K562 (cell line): ENCODE data around the gene TUBB1. TPM values are rescaled to one million over a fixed set of nuclear protein-coding genes. Genes with fewer than 3 reads are reported as not detected.

Experiments used
- ARHGAP35 ChIP-seq: fragments of 450-650 bp; IDR thresholded peaks from 2 replicates; pipeline ENCODE4 v1.6.1; 2018; ENCODE audit not compliant: partially characterized antibody
- BRF1 ChIP-seq: IDR thresholded peaks from 3 replicates; pipeline ENCODE4 v1.6.1; 2011; ENCODE audit warnings: borderline replicate concordance, mild to moderate bottlenecking; ENCODE audit not compliant: insufficient read length; ENCODE audit errors: extremely low read depth
- DACH1 ChIP-seq: fragments of 450-650 bp; IDR thresholded peaks from 2 replicates; pipeline ENCODE4 v1.6.1; 2018; ENCODE audit not compliant: partially characterized antibody
- FOXK1 ChIP-seq: sonication (generic); formaldehyde crosslinking; IDR thresholded peaks from 2 replicates; pipeline ENCODE4 v1.8.0; 2022; ENCODE audit warnings: missing genetic modification reagents, mild to moderate bottlenecking, borderline replicate concordance
- KDM1A ChIP-seq, 2 experiments: fragments of 450-650 bp; IDR thresholded peaks; 2 replicates each; pipeline ENCODE4 v1.6.1; 2016; ENCODE audit warnings: mild to moderate bottlenecking in 2 of 2
- NFIC ChIP-seq: fragments of 450-650 bp; IDR thresholded peaks from 2 replicates; pipeline ENCODE4 v1.6.1; 2017; ENCODE audit warnings: mild to moderate bottlenecking, inconsistent platforms
- NONO ChIP-seq, 2 experiments: fragments of 200-400 bp in 1 of 2; fragments of 450-650 bp in 1 of 2; formaldehyde crosslinking in 1 of 2; IDR thresholded peaks; 2 replicates each; pipeline ENCODE4 v1.6.1; 2017; ENCODE audit warnings: low read depth in 2 of 2, mild to moderate bottlenecking in 2 of 2, moderate library complexity in 2 of 2, low read length in 1 of 2
- POLR2B ChIP-seq: fragments of 450-650 bp; IDR thresholded peaks from 2 replicates; pipeline ENCODE4 v1.6.1; 2018; ENCODE audit warnings: low read depth; ENCODE audit not compliant: partially characterized antibody
- PTRF ChIP-seq: fragments of 450-650 bp; IDR thresholded peaks from 2 replicates; pipeline ENCODE4 v1.6.1; 2016; ENCODE audit warnings: mild to moderate bottlenecking, missing genetic modification characterization, missing compliant biosample characterization
- RAD21 ChIP-seq, 2 experiments: fragments of 250-450 bp in 1 of 2; fragments of 450-650 bp in 1 of 2; sonication (Bioruptor Pico) in 1 of 2; formaldehyde crosslinking in 1 of 2; IDR thresholded peaks in 1 of 2; conservative IDR thresholded peaks in 1 of 2; 2 replicates each; pipeline versions ENCODE4 v1.4.0 to v1.8.0; 2020 to 2022; ENCODE audit warnings: mild to moderate bottlenecking in 2 of 2, moderate library complexity in 1 of 2
- SIX5 ChIP-seq, 2 experiments: IDR thresholded peaks; 2 replicates each; pipeline ENCODE4 v1.6.1; 2011; ENCODE audit warnings: low read length in 2 of 2, borderline replicate concordance in 1 of 2, low read depth in 1 of 2, mild to moderate bottlenecking in 1 of 2, moderate library complexity in 1 of 2; ENCODE audit not compliant: insufficient read depth in 1 of 2
- SMARCB1 ChIP-seq: IDR thresholded peaks from 2 replicates; pipeline ENCODE4 v1.6.1; 2011; ENCODE audit warnings: improper control_type of control experiment, low read depth; ENCODE audit not compliant: insufficient read length
- SMC3 ChIP-seq: conservative IDR thresholded peaks from 2 replicates; pipeline ENCODE4 v1.6.1; 2011; ENCODE audit warnings: low read depth, low read length, improper control_type of control experiment; ENCODE audit not compliant: insufficient read depth
- ZBTB33 ChIP-seq: sonication (generic); formaldehyde crosslinking; IDR thresholded peaks from 2 replicates; pipeline ENCODE4 v1.8.1; 2023; ENCODE audit warnings: mild to moderate bottlenecking, missing genetic modification reagents
- ZBTB9 ChIP-seq: fragments of 450-650 bp; formaldehyde crosslinking; IDR thresholded peaks from 2 replicates; pipeline ENCODE4 v1.4.0; 2020; ENCODE audit warnings: mild to moderate bottlenecking, moderate library complexity
- ZKSCAN3 ChIP-seq: fragments of 250-450 bp; sonication (Bioruptor Pico); IDR thresholded peaks from 2 replicates; pipeline ENCODE4 v1.4.0; 2020
- ZNF512 ChIP-seq: IDR thresholded peaks from 2 replicates; pipeline ENCODE4 v1.6.1; 2016; ENCODE audit warnings: missing genetic modification characterization, missing compliant biosample characterization
- ZNF57 ChIP-seq: fragments of 450-650 bp; formaldehyde crosslinking; IDR thresholded peaks from 2 replicates; pipeline ENCODE4 v1.4.0; 2020; ENCODE audit warnings: mild to moderate bottlenecking, moderate library complexity
- ZNF639 ChIP-seq, 2 experiments: fragments of 200-800 bp in 1 of 2; sonication (Bioruptor generic) in 1 of 2; sonication (generic) in 1 of 2; formaldehyde crosslinking in 1 of 2; IDR thresholded peaks in 1 of 2; conservative IDR thresholded peaks in 1 of 2; 2 replicates each; pipeline versions ENCODE4 v1.5.0 to v1.6.1; 2016 to 2020; ENCODE audit warnings: missing compliant biosample characterization in 1 of 2, missing genetic modification characterization in 1 of 2, missing genetic modification reagents in 1 of 2
- ZNF696 ChIP-seq: fragments of 250-450 bp; sonication (Bioruptor Pico); conservative IDR thresholded peaks from 2 replicates; pipeline ENCODE4 v1.4.0; 2020; ENCODE audit warnings: mild to moderate bottlenecking, moderate library complexity
- polyA plus RNA-seq, 8 experiments: library from polyadenylated mRNA; depleted of rRNA in 4 of 8; stranded (reverse) in 5 of 8; unstranded in 3 of 8; fragments of >200 nt; fragmentation: Nextera tagmentation in 2 of 8; fragmentation: Illumina TruSeq in 1 of 8; extraction: Ambion mirVana in 2 of 8; extraction: Trizol in 1 of 8; gene quantifications; 2 replicates each; pipeline versions ENCODE4 v1.2.1 to v1.2.3, GENCODE V29; 2011 to 2014; ENCODE audit warnings: inconsistent platforms in 1 of 8, missing spikeins in 1 of 8
- total RNA-seq, 7 experiments: library from RNA; depleted of rRNA in 6 of 7; stranded (reverse); fragments of >200 nt in 6 of 7; fragmentation: Illumina TruSeq in 2 of 7; extraction: Trizol in 2 of 7; gene quantifications; 2 replicates each; pipeline versions ENCODE4 v1.2.1 to v1.2.3, GENCODE V29; 2011 to 2021; ENCODE audit warnings: low replicate concordance in 1 of 7

The TUBB1 gene
- total and polyA plus RNA-seq, 9 of the 15 experiments (the other 6 are each of a cell fraction or from before 2014, with no cell fraction given), result 1.5 to 3.9 (median 2.4) TPM

- no peak for TF ChIP-seq ZNF512 (tag)
- no peak for TF ChIP-seq RAD21 (CRISPR knock-in tag; conservative IDR thresholded peaks at IDR 0.05 in 1 of 2, IDR thresholded peaks at IDR 0.05 in 1 of 2)
- no peak for TF ChIP-seq ZKSCAN3 (CRISPR knock-in tag)
- no peak for TF ChIP-seq ZNF57 (CRISPR knock-in tag)
- no peak for TF ChIP-seq DACH1
- TF ChIP-seq ARHGAP35, result no peak
- TF ChIP-seq ZBTB9 (CRISPR knock-in tag), result peak; percentile 70; the same call in 1 of the 2 replicates
- TF ChIP-seq KDM1A (IDR thresholded peaks at IDR 0.05), result no peak
- TF ChIP-seq BRF1, result no peak
- TF ChIP-seq ZNF696 (CRISPR knock-in tag), result no peak
- TF ChIP-seq NFIC, result no peak
- TF ChIP-seq ZNF639 (CRISPR knock-in tag; conservative IDR thresholded peaks at IDR 0.05 in 1 of 2, IDR thresholded peaks at IDR 0.05 in 1 of 2), result peak in 1 of 2 experiments; percentile 80; a peak in 2 of 4 replicates
- TF ChIP-seq ZBTB33, result 0 out of 2 replicates have a peak, but pooled peaks have one; percentile 32
- TF ChIP-seq SMC3, result 0 out of 2 replicates have a peak, but pooled peaks have one; percentile 3
- no peak for TF ChIP-seq PTRF (tag)
- no peak for TF ChIP-seq SMARCB1
- no peak for TF ChIP-seq FOXK1 (CRISPR knock-in tag)
- TF ChIP-seq NONO (IDR thresholded peaks at IDR 0.05; ENCODE audit: low read depth in 2 of 2, low read length in 1 of 2), result peak in 1 of 2 experiments; percentile 82; a peak in 2 of 4 replicates
- TF ChIP-seq POLR2B, result peak; percentile 71
- TF ChIP-seq SIX5 (IDR thresholded peaks at IDR 0.05; ENCODE audit: borderline replicate concordance in 1 of 2, insufficient read depth in 1 of 2, low read depth in 1 of 2, low read length in 2 of 2), result no peak
Measured at GRCh38 chr20:58980711-58981627, 38.3 kb upstream of the TUBB1 start, which contains the start of gene NELFCD (continued).
